ENCODE results near the gene GRK6.
A peak's percentile ranks its signal among the peaks of the same experiment; 100 is the strongest.

GRK6 gene

DNA sequence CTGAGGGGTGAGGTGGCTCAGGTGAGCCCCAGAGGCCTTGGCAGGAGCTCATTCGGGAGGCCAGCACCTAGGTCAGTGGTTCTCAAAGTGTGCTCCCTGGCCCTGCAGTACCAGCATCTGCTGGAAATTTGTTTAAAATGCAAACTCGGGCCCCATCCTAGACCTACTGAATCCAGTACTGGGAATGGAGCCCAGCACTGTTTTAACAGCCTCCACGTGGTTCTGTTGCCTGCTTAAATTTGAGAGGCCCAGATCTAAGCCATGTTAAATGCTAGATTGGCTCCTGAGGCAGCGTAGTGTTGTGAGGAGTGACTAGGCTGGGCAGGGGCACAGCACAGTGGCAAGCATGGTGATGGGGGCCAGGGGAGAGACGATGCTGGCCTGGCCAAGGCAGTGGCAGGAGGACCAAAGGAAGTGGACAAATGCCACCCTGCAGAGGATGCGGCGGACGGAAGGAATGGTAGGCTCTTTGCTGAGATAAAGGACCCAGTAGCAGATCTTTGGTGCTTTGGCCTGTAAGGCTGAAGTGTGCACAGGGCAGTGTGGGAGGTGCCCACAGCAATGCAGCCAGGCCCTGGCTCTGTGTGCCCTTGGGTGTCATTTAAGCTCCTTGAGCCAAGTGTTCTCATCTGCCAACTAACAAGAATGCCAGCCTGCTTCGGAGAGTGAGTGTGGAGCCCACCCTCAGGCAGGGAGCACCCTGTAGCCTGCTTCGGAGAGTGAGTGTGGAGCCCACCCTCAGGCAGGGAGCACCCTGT is 24.4 kb downstream of the GRK6 start:
- H3K4me2 ChIP-seq, result peak overlapping the region; percentile 92
- peaks cover 70% of the 10 kb centered on the region for H3K4me1 ChIP-seq
- H4K20me1 ChIP-seq, result peaks cover 49% of the 10 kb centered on the region
- peak overlapping the region; percentile 85; the same call in 1 of the 2 replicates for H3K27ac ChIP-seq
- H3K9ac ChIP-seq, result peak overlapping the region; percentile 89; the same call in 1 of the 2 replicates
- peaks cover 9% of the 10 kb centered on the region; the same call in 1 of the 2 replicates for H3K36me3 ChIP-seq
- TF ChIP-seq Cebpa-rat (IDR thresholded peaks at IDR 0.05), result no peak
- no peak overlapping the region for H3K4me3 ChIP-seq
- H3K9me3 ChIP-seq, result no peaks in the 10 kb centered on the region
- H3K27me3 ChIP-seq, result no peaks in the 10 kb centered on the region

DNA sequence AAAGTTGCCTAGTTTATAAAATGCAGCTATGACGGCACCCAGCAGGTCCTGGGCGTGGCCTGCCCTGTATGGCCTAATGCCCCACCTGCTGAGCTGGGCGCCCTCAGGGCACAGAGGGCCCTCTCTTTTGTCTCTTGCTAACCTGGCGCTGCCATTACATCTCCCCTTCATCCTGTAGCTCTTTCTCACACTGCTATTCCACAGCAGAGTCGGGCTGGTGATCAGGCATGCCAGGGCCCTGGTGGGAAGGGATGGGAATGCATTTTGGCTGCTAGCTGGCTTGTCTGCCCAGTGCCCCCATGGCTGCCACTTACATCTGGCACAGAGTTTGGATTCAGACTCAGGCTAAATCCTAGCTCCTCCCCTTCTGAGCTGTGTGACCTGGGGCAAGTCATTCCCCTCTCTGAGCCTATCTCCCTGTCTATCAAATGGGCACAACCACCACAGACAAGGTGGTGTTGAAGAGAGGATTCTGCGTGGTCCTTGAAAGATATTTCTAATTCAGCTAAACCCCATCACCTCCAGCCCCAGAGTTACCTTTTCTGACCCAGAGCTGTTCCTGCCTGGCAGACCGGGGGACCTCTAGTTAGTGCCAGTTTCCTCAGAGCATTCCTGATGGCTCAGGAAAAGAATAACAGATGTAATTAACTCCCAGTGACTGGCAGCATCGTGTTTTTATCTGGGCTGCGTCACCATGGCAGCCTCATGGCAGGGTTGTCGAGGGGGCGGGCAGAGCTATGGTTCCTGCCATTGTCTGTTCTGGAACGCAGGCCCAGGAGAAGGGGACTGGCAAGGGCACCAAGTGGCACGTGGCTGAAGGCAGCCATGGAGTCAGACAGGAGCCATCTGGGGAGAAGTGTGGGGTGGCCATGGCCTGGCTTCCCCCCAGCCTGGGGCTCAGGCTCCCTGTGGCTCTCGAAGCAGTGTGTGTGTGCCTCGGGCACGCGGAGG is 26.5 kb downstream of the GRK6 start:
- Histone ChIP-seq H3K9ac (peak overlapping the region; percentile 87; the same call in 1 of the 2 replicates), H3K4me2 (peak overlapping the region; percentile 95)

DNA sequence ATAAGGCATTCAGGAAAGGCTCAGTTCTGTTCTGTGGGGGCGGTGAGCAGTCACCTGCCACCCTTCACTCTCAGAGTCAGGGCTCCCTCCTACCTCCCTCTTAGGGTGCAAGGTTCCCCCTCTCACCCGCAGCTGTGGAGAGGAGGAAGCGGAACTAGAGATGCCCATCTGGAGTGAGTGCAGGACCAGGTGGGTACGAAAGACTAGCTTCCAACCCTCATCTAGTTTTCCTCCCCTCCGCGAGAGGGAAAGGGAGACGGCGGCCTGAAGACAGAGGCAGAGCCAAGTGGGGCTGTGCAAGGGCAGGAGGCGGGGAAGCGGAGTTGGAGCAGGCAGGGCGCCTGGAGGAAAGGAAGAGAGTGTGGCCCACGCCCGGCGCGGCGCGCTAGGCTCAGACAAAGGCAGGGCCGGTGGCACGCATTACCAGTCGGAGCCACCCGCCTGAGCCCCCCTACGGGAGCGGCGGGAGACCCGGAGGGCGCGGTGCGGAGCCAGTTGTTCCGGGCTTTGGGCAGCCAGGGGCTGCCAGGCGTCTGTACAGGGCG is 27.4 kb downstream of the GRK6 start:
- Histone ChIP-seq H3K4me1 (peaks cover 71% of the 10 kb centered on the region), H3K36me3 (peaks cover 31% of the 10 kb centered on the region), H3K27ac (peak overlapping the region; percentile 91), H3K4me2 (peak overlapping the region; percentile 95), H4K20me1 (peaks cover 68% of the 10 kb centered on the region), H3K27me3 (no peaks in the 10 kb centered on the region), H3K9me3 (no peaks in the 10 kb centered on the region), H3K9ac (peak overlapping the region; percentile 87), H3K4me3 (peak overlapping the region; percentile 76)
- no peak for TF ChIP-seq Cebpa-rat (IDR thresholded peaks at IDR 0.05)

More for the DNA sequence above, 26.5 kb downstream of the GRK6 start:
- Histone ChIP-seq H3K4me1 (peaks cover 71% of the 10 kb centered on the region), H3K9me3 (no peaks in the 10 kb centered on the region), H3K27ac (peak overlapping the region; percentile 91), H4K20me1 (peaks cover 65% of the 10 kb centered on the region), H3K36me3 (peaks cover 22% of the 10 kb centered on the region), H3K4me3 (peak overlapping the region; percentile 76; the same call in 1 of the 2 replicates), H3K27me3 (no peaks in the 10 kb centered on the region)
- no peak for TF ChIP-seq Cebpa-rat (IDR thresholded peaks at IDR 0.05)

DNA sequence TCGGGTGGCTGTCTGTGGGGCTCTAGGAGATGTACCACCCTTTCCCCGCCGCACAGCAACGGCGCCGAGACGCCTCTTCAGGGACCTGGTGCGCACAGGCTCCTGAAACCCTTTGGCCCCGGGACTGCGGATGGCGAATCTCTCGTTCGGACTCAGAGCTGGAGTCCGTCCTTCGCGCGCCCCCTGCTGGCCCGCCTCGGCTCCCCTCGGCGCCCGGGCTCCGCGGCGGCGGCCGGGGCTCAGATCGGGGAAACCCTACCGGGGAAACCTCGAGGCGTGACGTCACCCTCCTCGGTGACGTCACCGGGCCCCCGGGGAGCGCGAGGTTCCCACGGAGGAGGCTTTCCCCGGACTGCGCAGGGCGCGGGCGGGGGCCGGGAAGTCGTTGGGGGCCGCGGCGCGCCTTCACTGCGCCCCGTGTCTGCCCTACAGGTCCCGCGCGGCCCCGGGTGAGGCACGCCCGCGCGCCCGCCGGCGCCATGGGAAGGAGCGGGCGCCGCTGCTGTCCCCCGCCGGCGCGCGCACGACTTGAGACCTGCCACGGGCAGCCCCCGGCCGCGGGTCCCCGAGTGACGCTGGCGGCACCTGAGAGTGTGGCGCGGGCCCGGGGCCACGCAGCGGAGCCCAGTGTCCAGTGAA is 28.0 kb downstream of the GRK6 start:
- Histone ChIP-seq H3K4me1 (peaks cover 69% of the 10 kb centered on the region), H3K9me3 (no peaks in the 10 kb centered on the region), H3K9ac (peak overlapping the region; percentile 87), H3K27ac (peak overlapping the region; percentile 91), H3K4me3 (peak overlapping the region; percentile 76), H3K36me3 (peaks cover 37% of the 10 kb centered on the region), H4K20me1 (peaks cover 68% of the 10 kb centered on the region), H3K4me2 (peak overlapping the region; percentile 95), H3K27me3 (no peaks in the 10 kb centered on the region)
- no peak for TF ChIP-seq Cebpa-rat (IDR thresholded peaks at IDR 0.05)

DNA sequence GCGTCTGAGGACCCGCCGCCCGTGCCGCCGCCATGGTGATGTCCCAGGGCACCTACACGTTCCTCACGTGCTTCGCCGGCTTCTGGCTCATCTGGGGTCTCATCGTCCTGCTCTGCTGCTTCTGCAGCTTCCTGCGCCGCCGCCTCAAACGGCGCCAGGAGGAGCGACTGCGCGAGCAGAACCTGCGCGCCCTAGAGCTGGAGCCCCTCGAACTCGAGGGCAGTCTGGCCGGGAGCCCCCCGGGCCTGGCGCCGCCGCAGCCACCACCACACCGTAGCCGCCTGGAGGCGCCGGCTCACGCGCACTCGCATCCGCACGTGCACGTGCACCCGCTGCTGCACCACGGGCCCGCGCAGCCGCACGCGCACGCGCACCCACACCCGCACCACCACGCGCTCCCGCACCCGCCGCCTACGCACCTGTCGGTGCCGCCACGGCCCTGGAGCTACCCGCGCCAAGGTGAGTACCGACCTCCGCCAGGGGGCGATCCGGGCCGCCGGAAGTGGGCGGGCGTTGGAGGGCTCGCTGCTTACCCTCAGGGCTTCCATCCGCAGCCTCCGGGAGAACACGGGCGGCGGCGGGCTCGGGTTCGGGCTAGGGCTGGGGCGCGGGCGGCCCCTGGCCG is 28.7 kb downstream of the GRK6 start:
- no peak for TF ChIP-seq Cebpa-rat (IDR thresholded peaks at IDR 0.05)
- peaks cover 43% of the 10 kb centered on the region for H3K36me3 ChIP-seq
- no peaks in the 10 kb centered on the region for H3K9me3 ChIP-seq
- peak overlapping the region; percentile 95 for H3K4me2 ChIP-seq
- H3K9ac ChIP-seq, result peak overlapping the region; percentile 87
- H3K27me3 ChIP-seq, result no peaks in the 10 kb centered on the region
- peaks cover 63% of the 10 kb centered on the region for H3K4me1 ChIP-seq
- H3K27ac ChIP-seq, result peak overlapping the region; percentile 91
- H4K20me1 ChIP-seq, result peaks cover 68% of the 10 kb centered on the region
- peak overlapping the region; percentile 76 for H3K4me3 ChIP-seq

DNA sequence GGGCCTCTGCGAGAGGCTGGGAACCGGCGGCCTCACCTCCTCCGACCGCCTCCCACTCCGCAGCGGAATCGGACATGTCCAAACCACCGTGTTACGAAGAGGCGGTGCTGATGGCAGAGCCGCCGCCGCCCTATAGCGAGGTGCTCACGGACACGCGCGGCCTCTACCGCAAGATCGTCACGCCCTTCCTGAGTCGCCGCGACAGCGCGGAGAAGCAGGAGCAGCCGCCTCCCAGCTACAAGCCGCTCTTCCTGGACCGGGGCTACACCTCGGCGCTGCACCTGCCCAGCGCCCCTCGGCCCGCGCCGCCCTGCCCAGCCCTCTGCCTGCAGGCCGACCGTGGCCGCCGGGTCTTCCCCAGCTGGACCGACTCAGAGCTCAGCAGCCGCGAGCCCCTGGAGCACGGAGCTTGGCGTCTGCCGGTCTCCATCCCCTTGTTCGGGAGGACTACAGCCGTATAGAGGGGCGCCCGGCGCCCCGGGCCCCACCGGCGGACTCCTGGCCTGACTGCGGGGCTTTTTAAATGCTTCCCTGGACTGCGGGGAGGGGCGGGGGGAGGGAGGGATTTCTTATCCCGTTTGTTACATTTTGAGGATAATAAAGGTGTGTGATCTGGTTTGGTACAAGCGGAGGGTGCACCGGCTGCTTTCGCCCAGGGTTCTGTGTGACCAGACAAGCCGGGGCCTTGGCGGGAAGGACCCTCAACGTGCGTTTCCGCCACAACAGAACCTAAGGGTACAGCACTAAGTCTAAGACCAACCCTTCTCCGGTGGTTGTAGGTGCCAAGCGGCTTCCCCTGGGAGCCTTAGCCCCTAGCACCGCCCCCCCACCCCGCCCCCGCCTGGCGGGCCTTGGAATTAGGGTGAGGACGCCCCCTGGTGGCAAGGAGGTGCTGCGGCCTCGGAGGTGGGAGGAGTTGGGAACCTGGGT is 29.4 kb downstream of the GRK6 start:
- Histone ChIP-seq H3K4me1 (peaks cover 55% of the 10 kb centered on the region), H3K36me3 (peaks cover 44% of the 10 kb centered on the region), H3K27me3 (no peaks in the 10 kb centered on the region), H3K9ac (peak overlapping the region; percentile 87), H3K9me3 (no peaks in the 10 kb centered on the region), H4K20me1 (peaks cover 68% of the 10 kb centered on the region), H3K4me2 (peak overlapping the region; percentile 95), H3K27ac (peak overlapping the region; percentile 91), H3K4me3 (peak overlapping the region; percentile 76)
- no peak for TF ChIP-seq Cebpa-rat (IDR thresholded peaks at IDR 0.05)

DNA sequence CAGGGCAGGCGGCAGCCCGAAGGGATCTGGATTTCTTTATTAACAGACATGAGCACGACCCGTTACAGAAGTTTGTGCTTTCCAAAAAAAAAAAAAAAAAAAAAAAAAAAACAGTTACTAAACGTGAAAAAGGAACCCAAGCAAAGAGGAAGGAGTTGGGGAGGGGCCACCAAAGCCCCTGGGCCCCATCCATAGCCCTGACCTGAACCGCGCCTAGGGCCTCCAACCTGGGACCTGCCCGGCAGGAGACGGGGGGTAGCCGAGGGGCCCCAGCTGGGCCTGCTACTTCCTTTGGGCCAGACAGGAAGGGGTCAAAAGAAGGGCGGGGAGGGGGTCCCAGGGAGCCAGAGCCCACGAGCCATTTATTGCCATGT is 30.1 kb downstream of the GRK6 start:
- Histone ChIP-seq H3K36me3 (peaks cover 47% of the 10 kb centered on the region), H3K9me3 (no peaks in the 10 kb centered on the region), H4K20me1 (peaks cover 70% of the 10 kb centered on the region), H3K9ac (no peak overlapping the region), H3K4me3 (no peak overlapping the region), H3K4me1 (peaks cover 56% of the 10 kb centered on the region), H3K4me2 (peak overlapping the region; percentile 74), H3K27me3 (no peaks in the 10 kb centered on the region), H3K27ac (no peak overlapping the region)
- no peak for TF ChIP-seq Cebpa-rat (IDR thresholded peaks at IDR 0.05)
